SU-DHL-6 (cell line): ENCODE results near the gene AATK.

Source experiments
- CTCF ChIP-seq: fragments of 200-600 bp; sonication (generic); IDR thresholded peaks from one replicate; pipeline ENCODE4 v1.5.1; 2017; ENCODE audit warnings: antibody characterized with exemption, mild to moderate bottlenecking, low read length, moderate library complexity; ENCODE audit not compliant: insufficient read depth, poor library complexity, severe bottlenecking
- EZH2phosphoT487 ChIP-seq: fragments of 200-600 bp; sonication (generic), shearing (Covaris generic); conservative IDR thresholded peaks from 2 replicates; pipeline ENCODE4 v1.6.1; 2018; ENCODE audit warnings: mild to moderate bottlenecking, antibody characterized with exemption, low read length, moderate library complexity, mixed read lengths

- no peak for TF ChIP-seq CTCF
- no peak for TF ChIP-seq EZH2phosphoT487
These were observed 50.8 kb downstream of the AATK start for GRCh38 chr17:81115219-81115618.
